Smooth muscle cell (in vitro differentiated cells): ENCODE data around the gene CARS1. TPM values are rescaled to one million over a fixed set of nuclear protein-coding genes. Genes with fewer than 3 reads are reported as not detected.
A peak's percentile ranks its signal among the peaks of the same experiment; 100 is the strongest.

Experiments
- DNase-seq: peaks from one replicate; lab custom pipeline; 2025; ENCODE audit not compliant: unreplicated experiment; lab: John Stamatoyannopoulos, UW
- H2AFZ ChIP-seq: fragments of 200-600 bp; sonication (generic); 2 replicates; pipeline ENCODE4 v1.6.0; 2016; ENCODE audit warnings: antibody characterized with exemption, low read depth, mild to moderate bottlenecking
- H3F3A ChIP-seq: fragments of 200-600 bp; sonication (generic); 2 replicates; pipeline ENCODE4 v1.6.0; 2017; ENCODE audit warnings: antibody characterized with exemption, low read depth
- H3K27ac ChIP-seq: fragments of 200-600 bp; sonication (generic); 2 replicates; pipeline ENCODE4 v1.5.1; 2016; ENCODE audit warnings: low read depth, mild to moderate bottlenecking
- H3K27me3 ChIP-seq: fragments of 200-600 bp; sonication (generic); 2 replicates; pipeline ENCODE4 v1.6.1; 2016; ENCODE audit warnings: low read depth, mild to moderate bottlenecking
- H3K36me3 ChIP-seq: fragments of 200-600 bp; sonication (generic); 2 replicates; pipeline ENCODE4 v1.5.1; 2016; ENCODE audit warnings: low read depth
- H3K4me1 ChIP-seq: fragments of 200-600 bp; sonication (generic); 2 replicates; pipeline ENCODE4 v1.5.1; 2016; ENCODE audit warnings: low read depth
- H3K4me2 ChIP-seq: fragments of 200-600 bp; sonication (generic); 2 replicates; pipeline ENCODE4 v1.6.0; 2016; ENCODE audit warnings: mild to moderate bottlenecking
- H3K4me3 ChIP-seq: fragments of 200-600 bp; sonication (generic); 2 replicates; pipeline ENCODE4 v1.5.1; 2016; ENCODE audit warnings: mild to moderate bottlenecking
- H3K79me2 ChIP-seq: fragments of 200-600 bp; sonication (generic); 2 replicates; pipeline ENCODE4 v1.6.0; 2016; ENCODE audit warnings: low read depth, mild to moderate bottlenecking
- H3K9ac ChIP-seq: fragments of 200-600 bp; sonication (generic); 2 replicates; pipeline ENCODE4 v1.6.0; 2016; ENCODE audit warnings: low read depth
- H3K9me3 ChIP-seq: fragments of 200-600 bp; sonication (generic); replicated peaks from 2 replicates; pipeline ENCODE4 v1.5.1; 2016; ENCODE audit warnings: low read depth
- H4K20me1 ChIP-seq: fragments of 200-600 bp; sonication (generic); 2 replicates; pipeline ENCODE4 v1.6.0; 2016; ENCODE audit warnings: low read depth
- CTCF ChIP-seq: fragments of 200-600 bp; sonication (generic); IDR thresholded peaks from 2 replicates; pipeline ENCODE4 v1.5.1; 2017; ENCODE audit warnings: borderline replicate concordance, mild to moderate bottlenecking, antibody characterized with exemption; ENCODE audit not compliant: insufficient read depth, poor library complexity, severe bottlenecking
- WGBS: methylation state at CpG from one replicate; pipeline ENCODE4 v1.1.7; 2016; ENCODE audit warnings: low lambda C conversion rate; 5-methylcytosine and 5-hydroxymethylcytosine counted together
- polyA plus RNA-seq: library from polyadenylated mRNA; unstranded; fragments of >200 nt; fragmentation: Nextera tagmentation; extraction: Ambion mirVana; gene quantifications from 2 replicates; pipeline ENCODE4 v1.2.1, GENCODE V29; 2016
- total RNA-seq: library from RNA; depleted of rRNA; stranded (reverse); fragments of >200 nt; gene quantifications from 2 replicates; pipeline ENCODE4 v1.2.3, GENCODE V29; 2014

Gene CARS1
- total and polyA plus RNA-seq, 2 experiments from 2014 or later: 51.7 to 61.6 TPM

- no peak for TF ChIP-seq CTCF
- Histone ChIP-seq H3K79me2 (no peaks in the 10 kb centered on the region), H3K4me1 (no peaks in the 10 kb centered on the region), H3K36me3 (peaks cover 6% of the 10 kb centered on the region), H2AFZ (no peak overlapping the region), H3F3A (peaks cover 3% of the 10 kb centered on the region), H3K4me3 (no peak overlapping the region), H3K9ac (no peak overlapping the region), H4K20me1 (peaks cover 28% of the 10 kb centered on the region), H3K9me3 (no peaks in the 10 kb centered on the region), H3K4me2 (no peak overlapping the region), H3K27me3 (no peaks in the 10 kb centered on the region), H3K27ac (peak overlapping the region; percentile 4)
- DNase-seq: no peak
- WGBS: 80% methylated on average over 4 of the region's 4 CpGs
Observed at GRCh38 chr11:3022982-3023381, 34.2 kb downstream of the CARS1 start.

GRCh38 chr11:3022300-3022967, 34.8 kb downstream of the CARS1 start:
- Histone ChIP-seq H3K9me3 (no peaks in the 10 kb centered on the region), H3K4me2 (no peak overlapping the region), H3F3A (peaks cover 3% of the 10 kb centered on the region), H3K9ac (no peak overlapping the region), H3K27me3 (no peaks in the 10 kb centered on the region), H4K20me1 (peaks cover 28% of the 10 kb centered on the region), H3K79me2 (peaks cover 4% of the 10 kb centered on the region), H3K4me1 (no peaks in the 10 kb centered on the region), H3K36me3 (peaks cover 10% of the 10 kb centered on the region), H3K27ac (peak overlapping the region; percentile 4), H3K4me3 (no peak overlapping the region), H2AFZ (no peak overlapping the region)
- 92% methylated on average over 14 of the region's 14 CpGs for WGBS
- no peak for TF ChIP-seq CTCF
- DNase-seq: no peak

GRCh38 chr11:3021125-3021524, 36.1 kb downstream of the CARS1 start:
- Histone ChIP-seq H3K27ac (no peak overlapping the region), H3K36me3 (peaks cover 14% of the 10 kb centered on the region), H3K9ac (no peak overlapping the region), H3K4me2 (no peak overlapping the region), H3K27me3 (no peaks in the 10 kb centered on the region), H3K79me2 (peaks cover 4% of the 10 kb centered on the region), H3K9me3 (no peaks in the 10 kb centered on the region), H4K20me1 (peaks cover 28% of the 10 kb centered on the region), H2AFZ (no peak overlapping the region), H3K4me1 (no peaks in the 10 kb centered on the region), H3F3A (peaks cover 3% of the 10 kb centered on the region), H3K4me3 (no peak overlapping the region)
- DNase-seq: no peak
- TF ChIP-seq CTCF: peak; percentile 34
- whole genome bisulfite sequencing: 89% methylated on average over 4 of the region's 4 CpGs

- TF ChIP-seq CTCF: no peak
- H3K9me3 ChIP-seq: no peaks in the 10 kb centered on the region
- DNase-seq: no peak
- peaks cover 14% of the 10 kb centered on the region for H3K36me3 ChIP-seq
- H3K4me3 ChIP-seq: no peak overlapping the region
- no peak overlapping the region for H3K4me2 ChIP-seq
- no peak overlapping the region for H3K27ac ChIP-seq
- H3K27me3 ChIP-seq: no peaks in the 10 kb centered on the region
- peaks cover 3% of the 10 kb centered on the region for H3F3A ChIP-seq
- no peak overlapping the region for H2AFZ ChIP-seq
- no peak overlapping the region for H3K9ac ChIP-seq
- H4K20me1 ChIP-seq: peaks cover 26% of the 10 kb centered on the region
- no peaks in the 10 kb centered on the region for H3K4me1 ChIP-seq
- WGBS: 96% methylated on average over 12 of the region's 12 CpGs
- H3K79me2 ChIP-seq: peaks cover 4% of the 10 kb centered on the region
Observed at GRCh38 chr11:3020011-3020410, 37.2 kb downstream of the CARS1 start.
